Adrenal gland (tissue), 12 donors: ENCODE measurements around the gene PLA2G4E. TPM values are rescaled to one million over a fixed set of nuclear protein-coding genes. Genes with fewer than 3 reads are reported as not detected.
A peak's percentile ranks its signal among the peaks of the same experiment; 100 is the strongest.

Source experiments
- DNase-seq, 7 donors: peaks; one replicate each; pipeline ENCODE4 v3.0.0-alpha.2; 2019 to 2020
- H3K27ac ChIP-seq, 5 donors: fragments of 200-600 bp; sonication (generic) in 4 of 5; 1 replicate in 3 of 5; 2 replicates in 2 of 5; pipeline versions ENCODE4 v1.5.1 to v1.8.0; 2016 to 2020; ENCODE audit warnings: mild to moderate bottlenecking in 1 of 5
- H3K27me3 ChIP-seq: fragments of 200-600 bp; 2 replicates; pipeline ENCODE4 v1.8.0; 2021
- H3K36me3 ChIP-seq, 2 donors: fragments of 200-600 bp; replicated peaks in 1 of 2; 1 replicate in 1 of 2; 2 replicates in 1 of 2; pipeline versions ENCODE4 v1.5.1 to v1.8.0; 2018 to 2022
- H3K4me1 ChIP-seq, 2 donors: fragments of 200-600 bp; replicated peaks in 1 of 2; 1 replicate in 1 of 2; 2 replicates in 1 of 2; pipeline versions ENCODE4 v1.5.1 to v1.8.0; 2018 to 2021
- H3K4me3 ChIP-seq, 4 donors: fragments of 200-600 bp; sonication (generic) in 3 of 4; one replicate each; pipeline ENCODE4 v1.5.1; 2016 to 2018
- H3K9me3 ChIP-seq, 3 donors: fragments of 200-600 bp; sonication (generic) in 1 of 3; replicated peaks in 1 of 3; 1 replicate in 2 of 3; 2 replicates in 1 of 3; pipeline versions ENCODE4 v1.5.1 to v1.8.0; 2016 to 2021
- POLR2A ChIP-seq, 2 donors: fragments of 450-650 bp; IDR thresholded peaks; one replicate each; pipeline ENCODE4 v1.6.1; 2017; ENCODE audit warnings: antibody characterized with exemption in 2 of 2, mild to moderate bottlenecking in 2 of 2, moderate library complexity in 1 of 2
- WGBS, 4 donors: extraction: QIAGEN DNeasy Blood & Tissue Kit in 2 of 4; methylation state at CpG; one replicate each; pipeline versions ENCODE4 v1.1.5 to v1.1.7; 2013 to 2017; 5-methylcytosine and 5-hydroxymethylcytosine counted together
- intact Hi-C, 2 donors: fragments of 100-400 bp; cut with DNase I; formaldehyde crosslinking; loops; one replicate each; pipeline versions ENCODE4 v1.14.1 to v1.15.0; 2022 to 2023
- polyA plus RNA-seq, 3 donors: library from polyadenylated mRNA; stranded (reverse); fragments of 200-250 nt in 2 of 3; fragments of 350-450 nt in 1 of 3; fragmentation: Illumina TruSeq in 1 of 3; extraction: RNeasy Lipid Tissue Mini Kit (QIAGEN cat#74804) in 1 of 3; gene quantifications; one replicate each; pipeline ENCODE4 v1.2.3, GENCODE V29; 2013 to 2014
- total RNA-seq, 9 donors: library from RNA; depleted of rRNA in 4 of 9; stranded (reverse); fragments of >200 nt in 4 of 9; fragments of 120-200 nt in 1 of 9; fragmentation: NEBNext Ultra II Directional in 1 of 9; extraction: Animal tissue kit (Norgen Biotek cat#: 25700) in 1 of 9; gene quantifications; one replicate each; pipeline versions ENCODE4 v1.1.0 to v1.2.4, GENCODE V29; 2013 to 2023
- TF ChIP-seq, protein P1 (sequence below), 6 experiments: fragments of 450-650 bp in 4 of 6; fragments of 200-600 bp in 2 of 6; sonication (generic) in 1 of 6; IDR thresholded peaks; 1 replicate in 5 of 6; 2 replicates in 1 of 6; pipeline versions ENCODE4 v1.5.1 to v1.8.0; 2016 to 2021; ENCODE audit warnings: antibody characterized with exemption in 6 of 6, mild to moderate bottlenecking in 2 of 6, moderate library complexity in 1 of 6
- donor health status: healthy with polysubstance abuse.
- donor health status: Bipolar disorder and iron deficiency.
- donor health status: DM: yes; HTN: yes; CAD: no.
- donor health status: DM: no; HTN: no; CAD: no.
- donor health status: DM: no; HTN: no; CAD: no.
- donor health status: DM: yes; HTN: yes; CAD: no.

PLA2G4E gene
- total and polyA plus RNA-seq, 12 donors = 0.03 to 1.1 (median 0.23) TPM; not detected in 8

GRCh38 chr15:41933771-41934170 lies 87.1 kb downstream of the PLA2G4E start:
- 43 to 61% (median 55%) methylated on average over 9 to 10 of the region's 10 CpGs for WGBS, 4 donors

GRCh38 chr15:41933326-41933725 lies 87.5 kb downstream of the PLA2G4E start:
- H3K27me3 ChIP-seq = no peaks in the 10 kb centered on the region
- no peak for DNase-seq
- H3K27ac ChIP-seq = peak overlapping the region in 1 of 5 donors; percentile 79
- 85 to 94% (median 89%) methylated on average over 7 of the region's 7 CpGs for WGBS, 4 donors
- no peaks in the 10 kb centered on the region for H3K9me3 ChIP-seq
- no peak for TF ChIP-seq POLR2A (IDR thresholded peaks at IDR 0.05)
- TF ChIP-seq, protein P1, sequence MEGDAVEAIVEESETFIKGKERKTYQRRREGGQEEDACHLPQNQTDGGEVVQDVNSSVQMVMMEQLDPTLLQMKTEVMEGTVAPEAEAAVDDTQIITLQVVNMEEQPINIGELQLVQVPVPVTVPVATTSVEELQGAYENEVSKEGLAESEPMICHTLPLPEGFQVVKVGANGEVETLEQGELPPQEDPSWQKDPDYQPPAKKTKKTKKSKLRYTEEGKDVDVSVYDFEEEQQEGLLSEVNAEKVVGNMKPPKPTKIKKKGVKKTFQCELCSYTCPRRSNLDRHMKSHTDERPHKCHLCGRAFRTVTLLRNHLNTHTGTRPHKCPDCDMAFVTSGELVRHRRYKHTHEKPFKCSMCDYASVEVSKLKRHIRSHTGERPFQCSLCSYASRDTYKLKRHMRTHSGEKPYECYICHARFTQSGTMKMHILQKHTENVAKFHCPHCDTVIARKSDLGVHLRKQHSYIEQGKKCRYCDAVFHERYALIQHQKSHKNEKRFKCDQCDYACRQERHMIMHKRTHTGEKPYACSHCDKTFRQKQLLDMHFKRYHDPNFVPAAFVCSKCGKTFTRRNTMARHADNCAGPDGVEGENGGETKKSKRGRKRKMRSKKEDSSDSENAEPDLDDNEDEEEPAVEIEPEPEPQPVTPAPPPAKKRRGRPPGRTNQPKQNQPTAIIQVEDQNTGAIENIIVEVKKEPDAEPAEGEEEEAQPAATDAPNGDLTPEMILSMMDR (IDR thresholded peaks at IDR 0.05) = no peak
- H3K36me3 ChIP-seq = no peaks in the 10 kb centered on the region
- no peak overlapping the region for H3K4me3 ChIP-seq
- intact Hi-C loops = no loop called here
- H3K4me1 ChIP-seq = peaks cover 6 to 47% of the 10 kb centered on the region in 2 donors

More at GRCh38 chr15:41933771-41934170, 87.1 kb downstream of the PLA2G4E start:
- peak in 1 of 7 donors; percentile 43 for DNase-seq
- no peaks in the 10 kb centered on the region for H3K9me3 ChIP-seq
- no peaks in the 10 kb centered on the region for H3K36me3 ChIP-seq
- H3K27me3 ChIP-seq = no peaks in the 10 kb centered on the region
- H3K27ac ChIP-seq = peak overlapping the region in 2 of 5 donors; percentile 22 to 79
- no peak overlapping the region for H3K4me3 ChIP-seq
- peaks cover 6 to 47% of the 10 kb centered on the region in 2 donors for H3K4me1 ChIP-seq
- TF ChIP-seq POLR2A (IDR thresholded peaks at IDR 0.05) = no peak
- TF ChIP-seq, protein P1 (IDR thresholded peaks at IDR 0.05) = no peak
- intact Hi-C loops = no loop called here

DNA sequence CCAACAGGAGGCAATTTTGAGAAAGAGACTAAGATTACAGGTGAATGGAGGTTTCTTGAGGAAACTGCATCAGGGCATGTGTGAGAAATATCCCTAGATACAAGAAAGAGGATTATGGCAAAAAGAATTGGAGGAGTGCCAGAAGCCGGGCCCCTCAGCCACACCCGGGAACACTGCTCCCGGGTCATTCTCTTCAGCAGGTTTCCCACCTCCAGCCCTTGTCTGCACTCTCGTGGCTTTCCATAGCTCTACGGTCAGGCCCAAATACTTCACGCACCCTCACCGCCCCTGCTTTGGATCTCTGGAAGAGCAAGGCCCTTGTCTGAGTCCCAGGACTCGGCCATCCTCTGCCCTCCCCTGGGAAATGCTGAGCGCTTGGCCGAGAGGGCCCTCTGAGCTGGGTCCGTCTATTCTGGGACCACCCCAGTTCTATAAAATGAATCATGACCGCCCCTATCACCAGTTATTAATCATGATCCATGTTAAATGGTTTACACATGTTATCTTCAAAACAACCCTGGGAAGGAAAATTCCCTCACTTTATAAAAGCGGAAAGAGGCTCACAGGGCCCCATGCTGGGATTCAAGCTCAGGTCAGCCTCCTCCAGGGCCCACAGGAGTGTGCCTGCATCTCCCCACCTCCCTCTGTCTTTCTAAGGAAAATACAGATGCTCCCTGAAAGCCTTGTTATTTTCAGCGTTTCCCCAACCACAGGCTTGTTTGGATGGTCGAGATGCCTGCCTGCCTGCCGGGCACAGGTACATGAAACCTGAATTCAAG lies 88.1 kb downstream of the PLA2G4E start:
- WGBS, 4 donors = 79 to 96% (median 83%) methylated on average over 14 to 16 of the region's 16 CpGs
- H3K4me1 ChIP-seq = peaks cover 6 to 48% of the 10 kb centered on the region in 2 donors
- TF ChIP-seq POLR2A (IDR thresholded peaks at IDR 0.05) = no peak
- TF ChIP-seq, protein P1 (IDR thresholded peaks at IDR 0.05) = no peak
- no peaks in the 10 kb centered on the region for H3K36me3 ChIP-seq
- intact Hi-C loops = no loop called here
- H3K27me3 ChIP-seq = no peaks in the 10 kb centered on the region
- H3K27ac ChIP-seq = peak overlapping the region in 1 of 5 donors; percentile 79
- no peak overlapping the region for H3K4me3 ChIP-seq
- H3K9me3 ChIP-seq = no peaks in the 10 kb centered on the region
- no peak for DNase-seq

DNA sequence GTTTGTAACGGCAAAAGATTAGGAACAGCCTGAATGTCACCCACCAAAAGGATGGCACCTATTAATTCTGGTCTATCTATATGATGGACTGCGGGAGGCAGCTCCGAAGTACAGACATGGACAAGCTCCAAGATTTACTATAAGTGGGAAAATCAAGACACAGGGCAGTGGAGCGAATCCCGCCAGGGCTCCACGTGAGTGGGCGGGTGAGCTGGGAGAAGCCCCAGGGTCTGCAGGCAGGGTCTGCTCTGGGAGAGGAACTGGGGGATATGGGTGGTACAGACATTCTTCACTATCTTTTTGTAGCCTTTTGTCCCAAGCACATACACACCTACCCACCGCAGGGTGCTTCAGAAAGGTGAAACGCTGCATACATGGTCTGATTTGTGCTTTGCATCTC lies 88.7 kb downstream of the PLA2G4E start:
- TF ChIP-seq, protein P1 (IDR thresholded peaks at IDR 0.05) = no peak
- TF ChIP-seq POLR2A (IDR thresholded peaks at IDR 0.05) = no peak
- WGBS, 4 donors = 93 to 98% (median 97%) methylated on average over 9 of the region's 9 CpGs
- DNase-seq = no peak
- no peaks in the 10 kb centered on the region for H3K27me3 ChIP-seq
- H3K4me1 ChIP-seq = peaks cover 6 to 47% of the 10 kb centered on the region in 2 donors
- no peaks in the 10 kb centered on the region for H3K36me3 ChIP-seq
- no peaks in the 10 kb centered on the region for H3K9me3 ChIP-seq
- H3K4me3 ChIP-seq = no peak overlapping the region
- no peak overlapping the region for H3K27ac ChIP-seq
- intact Hi-C loops = no loop called here

Other genes starting within 250 kb of the PLA2G4E start
- 10 to 100 TPM; 10.1 to 48.2 (median 25.7) TPM for gene MAPKBP1, start 246.6 kb downstream of the PLA2G4E start, total RNA-seq
- gene MAPKBP1, start 246.6 kb downstream of the PLA2G4E start, polyA plus RNA-seq = 10 to 100 TPM; 12.0 to 60.7 (median 13.0) TPM
- 10 to 100 TPM in 6 of 9 donors, 1 to 10 TPM in 3; 4.0 to 20.6 (median 11.6) TPM for gene JMJD7, start 192.9 kb downstream of the PLA2G4E start, total RNA-seq
- gene JMJD7, start 192.9 kb downstream of the PLA2G4E start, polyA plus RNA-seq = 10 to 100 TPM in 2 of 3 donors, 1 to 10 TPM in 1; 4.2 to 18.1 (median 13.8) TPM
- 1 to 10 TPM in 6 of 9 donors, under 1 TPM in 3; 0.35 to 6.9 (median 1.5) TPM for gene PLA2G4B, start 182.2 kb downstream of the PLA2G4E start, total RNA-seq
- 10 to 100 TPM in 2 of 3 donors, 1 to 10 TPM in 1; 4.8 to 26.4 (median 23.7) TPM for gene PLA2G4B, start 182.2 kb downstream of the PLA2G4E start, polyA plus RNA-seq
- gene SPTBN5, start 127.0 kb downstream of the PLA2G4E start, total RNA-seq = 1 to 10 TPM in 3 of 9 donors, under 1 TPM in 6; under 0.01 to 1.6 (median 0.30) TPM
- gene SPTBN5, start 127.0 kb downstream of the PLA2G4E start, polyA plus RNA-seq = 1 to 10 TPM in 2 of 3 donors, under 1 TPM in 1; 0.42 to 6.8 (median 2.8) TPM
- gene EHD4, start 48.5 kb downstream of the PLA2G4E start, total RNA-seq = 10 to 100 TPM in 7 of 9 donors, 1 to 10 TPM in 2; 2.0 to 17.0 (median 13.8) TPM
- gene EHD4, start 48.5 kb downstream of the PLA2G4E start, polyA plus RNA-seq = 1 to 10 TPM; 5.9 to 7.4 (median 6.2) TPM
- gene PLA2G4D, start 73.5 kb upstream of the PLA2G4E start, total RNA-seq = 1 to 10 TPM in 1 of 9 donors, under 1 TPM in 6, not detected in 2; 0.10 to 1.0 (median 0.28) TPM
- gene PLA2G4D, start 73.5 kb upstream of the PLA2G4E start, polyA plus RNA-seq = 1 to 10 TPM in 1 of 3 donors, under 1 TPM in 2; 0.07 to 1.2 (median 0.16) TPM
- gene PLA2G4F, start 135.6 kb upstream of the PLA2G4E start, total RNA-seq = under 1 TPM in 2 of 9 donors, not detected in 7; 0.11 to 0.29 TPM
- under 1 TPM in 1 of 3 donors, not detected in 2; 0.03 TPM for gene PLA2G4F, start 135.6 kb upstream of the PLA2G4E start, polyA plus RNA-seq
- gene VPS39, start 187.3 kb upstream of the PLA2G4E start, total RNA-seq = 100 to 1,000 TPM in 2 of 9 donors, 10 to 100 TPM in 7; 47.3 to 159 (median 68.0) TPM
- 10 to 100 TPM; 42.4 to 92.7 (median 72.7) TPM for gene VPS39, start 187.3 kb upstream of the PLA2G4E start, polyA plus RNA-seq